ENCODE results near the gene RRP15. TPM values are rescaled to one million over a fixed set of nuclear protein-coding genes. Genes with fewer than 3 reads are reported as not detected.

Gene RRP15
- total RNA-seq, 6 experiments from 2014 or later, result 24.9 to 33.6 (median 30.5) TPM

DNA sequence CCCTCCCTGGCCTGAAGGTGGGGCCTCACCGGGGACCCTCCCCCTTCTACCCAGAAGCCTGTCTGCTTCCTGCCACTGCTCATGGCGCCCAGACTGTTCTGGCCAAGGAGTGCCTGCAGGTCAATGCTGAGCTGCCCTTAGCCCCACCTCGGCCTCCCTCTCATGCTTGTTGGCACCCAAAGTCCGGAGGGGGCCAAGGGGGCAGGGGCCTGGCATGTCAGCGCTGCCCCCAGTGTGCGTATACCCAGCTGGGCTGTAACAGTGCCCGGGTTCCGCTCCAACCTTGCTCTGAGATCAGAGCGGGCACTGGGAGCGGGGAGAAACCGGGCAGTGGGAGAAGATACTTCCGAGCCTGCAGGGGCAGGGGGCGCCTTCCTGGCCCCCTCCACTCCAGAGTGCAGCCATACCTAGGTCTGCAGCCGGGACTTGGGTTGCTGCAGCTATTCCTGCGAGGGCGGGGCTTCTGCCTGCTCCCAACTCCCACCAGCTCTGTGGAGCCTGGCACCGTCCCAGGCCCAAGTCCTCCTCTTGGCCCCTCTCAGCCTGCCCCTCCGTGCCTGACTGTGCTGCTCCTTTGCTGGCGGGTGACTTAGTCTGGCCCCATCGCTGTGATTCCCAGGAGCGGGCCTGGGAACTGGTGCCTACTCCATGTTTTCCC, 38.6 kb downstream of the RRP15 start:
- Mint-ChIP-seq H3K27me3 (ENCODE audit: insufficient read depth) (no peaks in the 10 kb centered on the region), H3K9me3 (no peaks in the 10 kb centered on the region), H3K4me1 (ENCODE audit: low read depth) (no peaks in the 10 kb centered on the region), H3K36me3 (ENCODE audit: low read depth) (peaks cover 7% of the 10 kb centered on the region; the same call in 1 of the 2 replicates), H3K4me3 (no peak overlapping the region), H3K27ac (no peak overlapping the region)
- DNase-seq, result no peak
- TF ChIP-seq, protein P1, sequence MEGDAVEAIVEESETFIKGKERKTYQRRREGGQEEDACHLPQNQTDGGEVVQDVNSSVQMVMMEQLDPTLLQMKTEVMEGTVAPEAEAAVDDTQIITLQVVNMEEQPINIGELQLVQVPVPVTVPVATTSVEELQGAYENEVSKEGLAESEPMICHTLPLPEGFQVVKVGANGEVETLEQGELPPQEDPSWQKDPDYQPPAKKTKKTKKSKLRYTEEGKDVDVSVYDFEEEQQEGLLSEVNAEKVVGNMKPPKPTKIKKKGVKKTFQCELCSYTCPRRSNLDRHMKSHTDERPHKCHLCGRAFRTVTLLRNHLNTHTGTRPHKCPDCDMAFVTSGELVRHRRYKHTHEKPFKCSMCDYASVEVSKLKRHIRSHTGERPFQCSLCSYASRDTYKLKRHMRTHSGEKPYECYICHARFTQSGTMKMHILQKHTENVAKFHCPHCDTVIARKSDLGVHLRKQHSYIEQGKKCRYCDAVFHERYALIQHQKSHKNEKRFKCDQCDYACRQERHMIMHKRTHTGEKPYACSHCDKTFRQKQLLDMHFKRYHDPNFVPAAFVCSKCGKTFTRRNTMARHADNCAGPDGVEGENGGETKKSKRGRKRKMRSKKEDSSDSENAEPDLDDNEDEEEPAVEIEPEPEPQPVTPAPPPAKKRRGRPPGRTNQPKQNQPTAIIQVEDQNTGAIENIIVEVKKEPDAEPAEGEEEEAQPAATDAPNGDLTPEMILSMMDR (IDR thresholded peaks at IDR 0.05), result no peak

DNA sequence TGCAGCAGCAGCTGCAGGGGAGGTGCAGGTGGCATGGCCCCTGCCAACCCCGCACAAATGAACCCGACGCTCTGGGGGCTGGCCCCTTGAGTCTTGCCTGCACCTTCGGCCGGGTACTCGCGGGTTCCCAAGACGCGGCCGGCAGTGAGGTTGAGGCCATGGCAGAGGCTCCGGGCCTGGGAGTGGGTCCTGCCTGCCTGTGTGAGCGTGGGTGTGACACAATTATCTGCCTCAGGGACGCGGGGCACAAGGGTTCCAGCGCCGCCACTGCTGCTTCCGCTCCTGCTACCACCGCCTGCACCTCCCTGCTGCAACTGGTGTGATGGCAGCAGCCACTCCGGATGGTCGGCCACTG, 39.1 kb downstream of the RRP15 start:
- H3K4me3 Mint-ChIP-seq, result no peak overlapping the region
- no peaks in the 10 kb centered on the region for H3K4me1 Mint-ChIP-seq (ENCODE audit: low read depth)
- TF ChIP-seq, protein P1 (IDR thresholded peaks at IDR 0.05), result no peak
- H3K27me3 Mint-ChIP-seq (ENCODE audit: insufficient read depth), result no peaks in the 10 kb centered on the region
- H3K9me3 Mint-ChIP-seq, result no peaks in the 10 kb centered on the region
- peaks cover 7% of the 10 kb centered on the region; the same call in 1 of the 2 replicates for H3K36me3 Mint-ChIP-seq (ENCODE audit: low read depth)
- H3K27ac Mint-ChIP-seq, result no peak overlapping the region
- DNase-seq, result no peak

GRCh38 chr1:218328769-218329168, 43.7 kb downstream of the RRP15 start:
- Mint-ChIP-seq H3K27me3 (ENCODE audit: insufficient read depth) (peaks cover 1% of the 10 kb centered on the region; the same call in 1 of the 2 replicates), H3K36me3 (ENCODE audit: low read depth) (no peaks in the 10 kb centered on the region), H3K4me3 (no peak overlapping the region), H3K27ac (no peak overlapping the region), H3K4me1 (ENCODE audit: low read depth) (peaks cover 12% of the 10 kb centered on the region), H3K9me3 (no peaks in the 10 kb centered on the region)
- DNase-seq, result no peak
- TF ChIP-seq, protein P1 (IDR thresholded peaks at IDR 0.05), result no peak

GRCh38 chr1:218330043-218330623, 45.0 kb downstream of the RRP15 start:
- H3K4me3 Mint-ChIP-seq, result no peak overlapping the region
- TF ChIP-seq, protein P1 (IDR thresholded peaks at IDR 0.05), result peak; percentile 90
- H3K9me3 Mint-ChIP-seq, result no peaks in the 10 kb centered on the region
- peak; percentile 40 for DNase-seq
- H3K4me1 Mint-ChIP-seq (ENCODE audit: low read depth), result peaks cover 12% of the 10 kb centered on the region
- H3K27me3 Mint-ChIP-seq (ENCODE audit: insufficient read depth), result peaks cover 1% of the 10 kb centered on the region; the same call in 1 of the 2 replicates
- no peaks in the 10 kb centered on the region for H3K36me3 Mint-ChIP-seq (ENCODE audit: low read depth)
- H3K27ac Mint-ChIP-seq, result no peak overlapping the region

DNA sequence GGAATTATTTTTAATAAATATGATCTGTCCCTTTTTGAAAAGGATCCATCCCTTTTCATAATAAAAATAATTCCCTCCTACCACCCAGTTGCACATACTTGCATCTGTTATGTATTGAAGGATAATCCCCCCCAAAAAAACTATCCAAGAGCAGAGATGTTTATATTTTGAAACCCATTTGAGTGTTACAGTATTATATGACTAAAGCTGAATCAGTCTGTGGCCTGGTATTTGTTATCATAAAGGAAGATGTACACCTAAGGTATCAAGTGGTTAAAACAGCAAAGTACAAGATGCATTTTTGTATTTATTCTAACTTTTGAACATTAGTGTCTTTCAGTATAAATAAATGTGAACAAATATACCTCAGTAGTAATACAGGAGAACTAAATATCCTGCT, 47.3 kb downstream of the RRP15 start:
- Mint-ChIP-seq H3K36me3 (ENCODE audit: low read depth) (no peaks in the 10 kb centered on the region), H3K9me3 (no peaks in the 10 kb centered on the region), H3K27ac (no peak overlapping the region), H3K27me3 (ENCODE audit: insufficient read depth) (peaks cover 1% of the 10 kb centered on the region; the same call in 1 of the 2 replicates), H3K4me3 (no peak overlapping the region), H3K4me1 (ENCODE audit: low read depth) (peaks cover 19% of the 10 kb centered on the region)
- TF ChIP-seq, protein P1 (IDR thresholded peaks at IDR 0.05), result no peak
- DNase-seq, result no peak
